ENCODE results near the gene PARD3. TPM values are rescaled to one million over a fixed set of nuclear protein-coding genes. Genes with fewer than 3 reads are reported as not detected.

Gene PARD3
- total RNA-seq, 4 donors from 2014 or later, result 39.2 to 124 (median 48.0) TPM

- DNase-seq, result no peak
- peaks cover 0 to 18% (median 0%) of the 10 kb centered on the region in 4 donors for H3K4me1 ChIP-seq
These were observed 50.6 kb downstream of the PARD3 start for GRCh38 chr10:34764472-34764946.

GRCh38 chr10:34762603-34763299, 52.3 kb downstream of the PARD3 start:
- Histone ChIP-seq H3K4me1 (peaks cover 0 to 21% (median 0%) of the 10 kb centered on the region in 4 donors), H3K27ac (no peak overlapping the region), H3K27me3 (no peaks in the 10 kb centered on the region), H3K9me3 (no peaks in the 10 kb centered on the region), H3K4me3 (no peak overlapping the region), H3K36me3 (no peaks in the 10 kb centered on the region)
- TF ChIP-seq, protein P1, sequence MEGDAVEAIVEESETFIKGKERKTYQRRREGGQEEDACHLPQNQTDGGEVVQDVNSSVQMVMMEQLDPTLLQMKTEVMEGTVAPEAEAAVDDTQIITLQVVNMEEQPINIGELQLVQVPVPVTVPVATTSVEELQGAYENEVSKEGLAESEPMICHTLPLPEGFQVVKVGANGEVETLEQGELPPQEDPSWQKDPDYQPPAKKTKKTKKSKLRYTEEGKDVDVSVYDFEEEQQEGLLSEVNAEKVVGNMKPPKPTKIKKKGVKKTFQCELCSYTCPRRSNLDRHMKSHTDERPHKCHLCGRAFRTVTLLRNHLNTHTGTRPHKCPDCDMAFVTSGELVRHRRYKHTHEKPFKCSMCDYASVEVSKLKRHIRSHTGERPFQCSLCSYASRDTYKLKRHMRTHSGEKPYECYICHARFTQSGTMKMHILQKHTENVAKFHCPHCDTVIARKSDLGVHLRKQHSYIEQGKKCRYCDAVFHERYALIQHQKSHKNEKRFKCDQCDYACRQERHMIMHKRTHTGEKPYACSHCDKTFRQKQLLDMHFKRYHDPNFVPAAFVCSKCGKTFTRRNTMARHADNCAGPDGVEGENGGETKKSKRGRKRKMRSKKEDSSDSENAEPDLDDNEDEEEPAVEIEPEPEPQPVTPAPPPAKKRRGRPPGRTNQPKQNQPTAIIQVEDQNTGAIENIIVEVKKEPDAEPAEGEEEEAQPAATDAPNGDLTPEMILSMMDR (IDR thresholded peaks at IDR 0.05), result no peak
- TF ChIP-seq POLR2A (IDR thresholded peaks at IDR 0.05), result no peak
- no peak for DNase-seq

More at GRCh38 chr10:34764472-34764946, 50.6 kb downstream of the PARD3 start:
- Histone ChIP-seq H3K27me3 (no peaks in the 10 kb centered on the region), H3K9me3 (no peaks in the 10 kb centered on the region), H3K27ac (no peak overlapping the region), H3K4me3 (no peak overlapping the region), H3K36me3 (no peaks in the 10 kb centered on the region)
- TF ChIP-seq POLR2A (IDR thresholded peaks at IDR 0.05), result no peak
- TF ChIP-seq, protein P1 (IDR thresholded peaks at IDR 0.05), result no peak

- Histone ChIP-seq H3K36me3 (no peaks in the 10 kb centered on the region), H3K9me3 (no peaks in the 10 kb centered on the region), H3K4me3 (no peak overlapping the region), H3K27ac (no peak overlapping the region), H3K27me3 (no peaks in the 10 kb centered on the region), H3K4me1 (peaks cover 0 to 27% (median 0%) of the 10 kb centered on the region in 4 donors)
- DNase-seq, result no peak
- TF ChIP-seq, protein P1 (IDR thresholded peaks at IDR 0.05), result no peak
- no peak for TF ChIP-seq POLR2A (IDR thresholded peaks at IDR 0.05)
These were observed 52.9 kb downstream of the PARD3 start for GRCh38 chr10:34762156-34762555.

GRCh38 chr10:34761453-34761852, 53.6 kb downstream of the PARD3 start:
- TF ChIP-seq POLR2A (IDR thresholded peaks at IDR 0.05), result no peak
- TF ChIP-seq, protein P1 (IDR thresholded peaks at IDR 0.05), result no peak
- no peaks in the 10 kb centered on the region for H3K27me3 ChIP-seq
- no peak overlapping the region for H3K27ac ChIP-seq
- H3K36me3 ChIP-seq, result no peaks in the 10 kb centered on the region
- DNase-seq, result no peak
- H3K4me1 ChIP-seq, result peaks cover 0 to 31% (median 0%) of the 10 kb centered on the region in 4 donors
- H3K4me3 ChIP-seq, result no peak overlapping the region
- no peaks in the 10 kb centered on the region for H3K9me3 ChIP-seq

GRCh38 chr10:34760606-34761005, 54.5 kb downstream of the PARD3 start:
- H3K36me3 ChIP-seq, result no peaks in the 10 kb centered on the region
- H3K4me3 ChIP-seq, result no peak overlapping the region
- TF ChIP-seq, protein P1 (IDR thresholded peaks at IDR 0.05), result no peak
- TF ChIP-seq POLR2A (IDR thresholded peaks at IDR 0.05), result no peak
- DNase-seq, result no peak
- peaks cover 0 to 23% (median 0%) of the 10 kb centered on the region in 4 donors for H3K4me1 ChIP-seq
- no peak overlapping the region for H3K27ac ChIP-seq
- no peaks in the 10 kb centered on the region for H3K27me3 ChIP-seq
- H3K9me3 ChIP-seq, result no peaks in the 10 kb centered on the region

All from Peyer's patch (tissue), 4 donors.